Lower leg skin (tissue), 4 donors: ENCODE results near the gene GZMM. TPM values are rescaled to one million over a fixed set of nuclear protein-coding genes. Genes with fewer than 3 reads are reported as not detected.

Experiments
- DNase-seq, 2 donors: peaks; one replicate each; pipeline ENCODE4 v3.0.0-alpha.2; 2019; ENCODE audit warnings: low spot score in 2 of 2
- H3K4me3 ChIP-seq: fragments of 200-600 bp; sonication (generic); 2 replicates; pipeline ENCODE4 v1.5.1; 2017; ENCODE audit warnings: mild to moderate bottlenecking, low read depth; ENCODE audit not compliant: poor library complexity, severe bottlenecking
- POLR2A ChIP-seq, 2 donors: fragments of 450-650 bp; IDR thresholded peaks; one replicate each; pipeline ENCODE4 v1.6.1; 2016 to 2017; ENCODE audit warnings: antibody characterized with exemption in 2 of 2, mild to moderate bottlenecking in 1 of 2, moderate library complexity in 1 of 2
- WGBS, 2 donors: methylation state at CpG; one replicate each; pipeline ENCODE4 v1.1.5; 2018; 5-methylcytosine and 5-hydroxymethylcytosine counted together
- intact Hi-C: fragments of 100-400 bp; cut with DNase I; formaldehyde crosslinking; loops from one replicate; pipeline ENCODE4 v1.15.0; 2023; ENCODE audit warnings: low total_unique reads
- total RNA-seq, 4 donors: library from RNA; depleted of rRNA; stranded (reverse); fragments of >200 nt; gene quantifications; one replicate each; pipeline ENCODE4 v1.1.0, GENCODE V29; 2016
- TF ChIP-seq, protein P1 (sequence below), 3 donors: fragments of 450-650 bp; IDR thresholded peaks; one replicate each; pipeline ENCODE4 v1.5.1; 2016; ENCODE audit warnings: antibody characterized with exemption in 3 of 3, mild to moderate bottlenecking in 3 of 3, moderate library complexity in 2 of 3

The GZMM gene
- total RNA-seq, 4 donors from 2014 or later, result 0.29 to 1.5 (median 1.3) TPM; not detected in 1

- no peak for DNase-seq
- WGBS, 2 donors, result 46 to 58% methylated on average over 20 to 32 of the region's 58 CpGs
- no peak for TF ChIP-seq POLR2A (IDR thresholded peaks at IDR 0.05)
- TF ChIP-seq, protein P1, sequence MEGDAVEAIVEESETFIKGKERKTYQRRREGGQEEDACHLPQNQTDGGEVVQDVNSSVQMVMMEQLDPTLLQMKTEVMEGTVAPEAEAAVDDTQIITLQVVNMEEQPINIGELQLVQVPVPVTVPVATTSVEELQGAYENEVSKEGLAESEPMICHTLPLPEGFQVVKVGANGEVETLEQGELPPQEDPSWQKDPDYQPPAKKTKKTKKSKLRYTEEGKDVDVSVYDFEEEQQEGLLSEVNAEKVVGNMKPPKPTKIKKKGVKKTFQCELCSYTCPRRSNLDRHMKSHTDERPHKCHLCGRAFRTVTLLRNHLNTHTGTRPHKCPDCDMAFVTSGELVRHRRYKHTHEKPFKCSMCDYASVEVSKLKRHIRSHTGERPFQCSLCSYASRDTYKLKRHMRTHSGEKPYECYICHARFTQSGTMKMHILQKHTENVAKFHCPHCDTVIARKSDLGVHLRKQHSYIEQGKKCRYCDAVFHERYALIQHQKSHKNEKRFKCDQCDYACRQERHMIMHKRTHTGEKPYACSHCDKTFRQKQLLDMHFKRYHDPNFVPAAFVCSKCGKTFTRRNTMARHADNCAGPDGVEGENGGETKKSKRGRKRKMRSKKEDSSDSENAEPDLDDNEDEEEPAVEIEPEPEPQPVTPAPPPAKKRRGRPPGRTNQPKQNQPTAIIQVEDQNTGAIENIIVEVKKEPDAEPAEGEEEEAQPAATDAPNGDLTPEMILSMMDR (IDR thresholded peaks at IDR 0.05), result no peak
- intact Hi-C loops, result no loop called here
- H3K4me3 ChIP-seq, result no peak overlapping the region
Measured at GRCh38 chr19:518598-519231, 25.1 kb upstream of the GZMM start.

DNA sequence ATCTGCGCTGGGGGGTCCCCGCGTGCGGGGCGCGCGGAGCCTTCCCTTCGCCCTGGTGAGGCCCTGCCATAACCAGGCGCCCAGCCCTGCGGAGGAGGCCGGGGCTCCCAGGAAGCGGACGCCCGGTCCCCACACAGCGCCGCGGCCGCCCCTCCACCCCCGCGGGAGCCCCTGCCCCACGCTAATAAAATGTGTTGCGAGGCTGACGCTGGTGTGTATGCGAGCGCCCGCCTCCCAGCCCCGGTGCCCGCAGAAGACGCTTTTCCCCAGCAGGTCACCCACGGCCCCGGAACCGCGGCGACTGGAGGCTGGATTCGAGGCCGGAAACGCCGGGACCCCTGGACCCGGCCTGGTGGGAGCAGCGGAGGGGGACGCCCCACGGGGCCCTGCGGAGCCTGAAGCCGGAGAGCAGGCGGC lies 24.4 kb upstream of the GZMM start:
- no peak for DNase-seq
- TF ChIP-seq, protein P1 (IDR thresholded peaks at IDR 0.05), result no peak
- TF ChIP-seq POLR2A (IDR thresholded peaks at IDR 0.05), result no peak
- no peak overlapping the region for H3K4me3 ChIP-seq
- intact Hi-C loops, result no loop called here
- WGBS, 2 donors, result 88 to 93% methylated on average over 19 to 41 of the region's 45 CpGs

GRCh38 chr19:522726-523125 lies 21.1 kb upstream of the GZMM start:
- 93 to 94% methylated on average over 12 of the region's 12 CpGs for WGBS, 2 donors
- TF ChIP-seq POLR2A (IDR thresholded peaks at IDR 0.05), result no peak
- TF ChIP-seq, protein P1 (IDR thresholded peaks at IDR 0.05), result no peak
- intact Hi-C loops, result no loop called here
- H3K4me3 ChIP-seq, result no peak overlapping the region
- DNase-seq, result no peak

DNA sequence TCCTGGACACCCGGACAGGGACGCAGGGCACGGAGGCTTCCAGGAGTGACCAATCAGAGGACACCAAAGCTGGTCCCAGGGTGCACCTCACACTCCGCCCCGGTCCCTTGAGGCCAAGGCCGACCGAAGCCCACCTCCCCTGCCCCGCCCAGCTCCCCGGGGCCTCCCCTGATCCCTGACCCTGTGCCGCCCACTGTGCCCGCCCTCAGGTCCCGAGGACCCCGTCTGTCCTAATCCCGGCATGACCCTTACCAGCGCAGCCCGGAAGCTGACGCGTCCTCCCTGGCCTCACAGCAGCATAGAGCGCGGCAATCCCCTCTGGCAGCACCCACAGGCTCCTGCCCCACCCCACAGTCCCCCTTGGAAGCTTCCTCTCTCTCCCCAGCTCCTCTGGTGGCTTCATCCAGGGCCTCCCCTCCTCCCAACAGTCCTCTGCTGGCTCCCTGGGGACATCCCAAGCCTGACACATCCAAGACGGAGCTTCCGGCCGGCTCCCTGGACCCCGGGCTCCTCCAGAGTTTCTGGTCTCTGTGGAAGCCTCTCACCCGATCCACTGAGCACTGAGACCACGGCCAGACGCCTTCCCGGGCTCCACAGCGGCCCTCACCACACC lies 19.7 kb upstream of the GZMM start:
- DNase-seq, result no peak
- WGBS, 2 donors, result 51 to 58% methylated on average over 20 to 29 of the region's 29 CpGs
- intact Hi-C loops, result no loop called here
- no peak overlapping the region for H3K4me3 ChIP-seq
- TF ChIP-seq, protein P1 (IDR thresholded peaks at IDR 0.05), result no peak
- TF ChIP-seq POLR2A (IDR thresholded peaks at IDR 0.05), result no peak

DNA sequence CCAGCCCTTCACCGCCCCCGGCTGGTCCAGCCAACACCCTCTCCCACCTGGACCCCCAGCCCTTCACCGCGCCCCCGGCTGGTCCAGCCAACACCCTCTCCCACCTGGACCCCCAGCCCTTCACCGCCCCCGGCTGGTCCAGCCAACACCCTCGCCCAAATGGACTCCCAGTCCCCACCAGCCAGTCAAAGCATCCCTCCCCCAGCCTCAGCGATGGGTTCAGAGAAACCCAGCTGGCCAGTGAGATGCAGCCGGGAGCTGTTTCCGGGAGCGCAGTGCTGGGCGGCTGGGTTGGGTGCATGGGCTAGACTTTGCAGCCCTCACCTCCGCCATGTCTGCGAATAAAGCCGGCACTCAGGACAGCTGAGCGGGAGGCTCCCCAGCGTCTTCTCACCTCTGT lies 18.8 kb upstream of the GZMM start:
- no peak for DNase-seq
- no peak for TF ChIP-seq POLR2A (IDR thresholded peaks at IDR 0.05)
- TF ChIP-seq, protein P1 (IDR thresholded peaks at IDR 0.05), result no peak
- WGBS, 2 donors, result 70% methylated on average over 13 to 18 of the region's 18 CpGs

More for the DNA sequence above, 18.8 kb upstream of the GZMM start:
- intact Hi-C loops, result no loop called here
- H3K4me3 ChIP-seq, result no peak overlapping the region
